PC-9 (cell line): Measurements from ENCODE around the gene OSBPL10.

ENCODE experiments used
- EZH2 ChIP-seq: fragments of 200-600 bp; sonication (generic); IDR thresholded peaks from 2 replicates; pipeline ENCODE4 v1.8.0; 2017; ENCODE audit warnings: antibody characterized with exemption, low read depth
- TF ChIP-seq, protein P1 (sequence below): fragments of 200-600 bp; sonication (generic); conservative IDR thresholded peaks from 2 replicates; pipeline ENCODE4 v1.6.1; 2017; ENCODE audit warnings: mixed run types, antibody characterized with exemption, mild to moderate bottlenecking, moderate library complexity

DNA sequence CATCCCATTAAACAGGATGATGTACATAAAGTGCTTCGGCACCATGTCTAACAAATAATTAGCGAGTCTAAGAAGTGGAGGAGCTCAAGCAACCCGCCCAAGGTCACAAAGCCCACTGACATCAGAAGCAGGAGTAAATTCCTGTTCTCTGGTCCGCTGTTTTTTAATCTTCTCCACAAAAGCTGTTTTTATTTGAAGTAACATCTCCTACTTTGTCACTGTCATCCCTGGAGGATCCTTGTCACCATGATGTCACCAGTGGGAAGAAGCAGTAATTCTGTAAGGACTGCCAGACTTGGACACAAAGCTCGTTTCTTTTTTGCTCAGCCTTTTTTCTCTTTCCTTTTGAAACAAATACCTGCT, 232.1 kb downstream of the OSBPL10 start:
- TF ChIP-seq, protein P1, sequence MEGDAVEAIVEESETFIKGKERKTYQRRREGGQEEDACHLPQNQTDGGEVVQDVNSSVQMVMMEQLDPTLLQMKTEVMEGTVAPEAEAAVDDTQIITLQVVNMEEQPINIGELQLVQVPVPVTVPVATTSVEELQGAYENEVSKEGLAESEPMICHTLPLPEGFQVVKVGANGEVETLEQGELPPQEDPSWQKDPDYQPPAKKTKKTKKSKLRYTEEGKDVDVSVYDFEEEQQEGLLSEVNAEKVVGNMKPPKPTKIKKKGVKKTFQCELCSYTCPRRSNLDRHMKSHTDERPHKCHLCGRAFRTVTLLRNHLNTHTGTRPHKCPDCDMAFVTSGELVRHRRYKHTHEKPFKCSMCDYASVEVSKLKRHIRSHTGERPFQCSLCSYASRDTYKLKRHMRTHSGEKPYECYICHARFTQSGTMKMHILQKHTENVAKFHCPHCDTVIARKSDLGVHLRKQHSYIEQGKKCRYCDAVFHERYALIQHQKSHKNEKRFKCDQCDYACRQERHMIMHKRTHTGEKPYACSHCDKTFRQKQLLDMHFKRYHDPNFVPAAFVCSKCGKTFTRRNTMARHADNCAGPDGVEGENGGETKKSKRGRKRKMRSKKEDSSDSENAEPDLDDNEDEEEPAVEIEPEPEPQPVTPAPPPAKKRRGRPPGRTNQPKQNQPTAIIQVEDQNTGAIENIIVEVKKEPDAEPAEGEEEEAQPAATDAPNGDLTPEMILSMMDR = no peak
- TF ChIP-seq EZH2 = no peak
